Stomach (tissue), 9 donors: ENCODE measurements around the gene NOC2L. TPM values are rescaled to one million over a fixed set of nuclear protein-coding genes. Genes with fewer than 3 reads are reported as not detected.

Source experiments
- DNase-seq, 2 donors: peaks; one replicate each; pipeline versions ENCODE4 v3.0.0 to v3.0.0-alpha.2; 2013 to 2019
- H3K27ac ChIP-seq, 5 donors: fragments of 200-600 bp in 4 of 5; sonication (generic) in 4 of 5; one replicate each; pipeline ENCODE4 v1.5.1; 2013 to 2019; ENCODE audit warnings: mild to moderate bottlenecking in 1 of 5, moderate library complexity in 1 of 5
- H3K27me3 ChIP-seq, 3 donors: fragments of 200-600 bp; sonication (generic); one replicate each; pipeline ENCODE4 v1.5.1; 2017 to 2019; ENCODE audit warnings: mixed run types in 1 of 3
- H3K36me3 ChIP-seq, 4 donors: fragments of 200-600 bp; sonication (generic); 1 replicate in 3 of 4; 2 replicates in 1 of 4; pipeline ENCODE4 v1.5.1; 2016 to 2019
- H3K4me1 ChIP-seq, 4 donors: fragments of 200-600 bp; sonication (generic); one replicate each; pipeline ENCODE4 v1.5.1; 2016 to 2019
- H3K4me3 ChIP-seq, 4 donors: fragments of 200-600 bp; sonication (generic) in 3 of 4; one replicate each; pipeline ENCODE4 v1.5.1; 2016 to 2019; ENCODE audit warnings: mild to moderate bottlenecking in 1 of 4
- H3K9me3 ChIP-seq, 4 donors: fragments of 200-600 bp; sonication (generic); one replicate each; pipeline ENCODE4 v1.5.1; 2016 to 2019
- CTCF ChIP-seq, 7 experiments: fragments of 450-650 bp in 4 of 7; fragments of 200-600 bp in 3 of 7; sonication (generic) in 3 of 7; IDR thresholded peaks; one replicate each; pipeline ENCODE4 v1.5.1; 2016 to 2019; ENCODE audit warnings: antibody characterized with exemption in 7 of 7, control low read depth in 2 of 7, mild to moderate bottlenecking in 1 of 7
- EP300 ChIP-seq: sonication (generic); formaldehyde crosslinking; IDR thresholded peaks from one replicate; pipeline ENCODE4 v1.6.1; 2017; ENCODE audit warnings: antibody characterized with exemption
- POLR2A ChIP-seq, 4 donors: fragments of 450-650 bp; IDR thresholded peaks; one replicate each; pipeline ENCODE4 v1.6.1; 2016; ENCODE audit warnings: antibody characterized with exemption in 4 of 4, control low read depth in 2 of 4, mild to moderate bottlenecking in 1 of 4, moderate library complexity in 1 of 4
- POLR2AphosphoS5 ChIP-seq, 3 donors: sonication (generic); formaldehyde crosslinking; IDR thresholded peaks; one replicate each; pipeline ENCODE4 v1.6.1; 2016; ENCODE audit warnings: antibody characterized with exemption in 3 of 3
- WGBS, 5 donors: extraction: QIAGEN DNeasy Blood & Tissue Kit in 3 of 5; methylation state at CpG; one replicate each; pipeline versions ENCODE4 v1.1.5 to v1.1.7; 2013 to 2018; 5-methylcytosine and 5-hydroxymethylcytosine counted together
- intact Hi-C: fragments of 100-400 bp; cut with DNase I; formaldehyde crosslinking; loops from one replicate; pipeline ENCODE4 v1.15.1; 2023; ENCODE audit warnings: low total_unique reads
- polyA plus RNA-seq, 3 donors: library from polyadenylated mRNA; stranded (reverse); fragments of 200-250 nt; gene quantifications; one replicate each; pipeline ENCODE4 v1.2.3, GENCODE V29; 2013
- total RNA-seq, 5 donors: library from RNA; depleted of rRNA; stranded (reverse); fragments of >200 nt; gene quantifications; one replicate each; pipeline versions ENCODE4 v1.1.0 to v1.2.3, GENCODE V29; 2014 to 2016
- donor health status: healthy with polysubstance abuse.
- donor health status: Bipolar disorder and iron deficiency.
- donor health status: healthy.

Gene NOC2L
- total and polyA plus RNA-seq, 8 donors, result 30.4 to 69.2 (median 45.2) TPM

DNA sequence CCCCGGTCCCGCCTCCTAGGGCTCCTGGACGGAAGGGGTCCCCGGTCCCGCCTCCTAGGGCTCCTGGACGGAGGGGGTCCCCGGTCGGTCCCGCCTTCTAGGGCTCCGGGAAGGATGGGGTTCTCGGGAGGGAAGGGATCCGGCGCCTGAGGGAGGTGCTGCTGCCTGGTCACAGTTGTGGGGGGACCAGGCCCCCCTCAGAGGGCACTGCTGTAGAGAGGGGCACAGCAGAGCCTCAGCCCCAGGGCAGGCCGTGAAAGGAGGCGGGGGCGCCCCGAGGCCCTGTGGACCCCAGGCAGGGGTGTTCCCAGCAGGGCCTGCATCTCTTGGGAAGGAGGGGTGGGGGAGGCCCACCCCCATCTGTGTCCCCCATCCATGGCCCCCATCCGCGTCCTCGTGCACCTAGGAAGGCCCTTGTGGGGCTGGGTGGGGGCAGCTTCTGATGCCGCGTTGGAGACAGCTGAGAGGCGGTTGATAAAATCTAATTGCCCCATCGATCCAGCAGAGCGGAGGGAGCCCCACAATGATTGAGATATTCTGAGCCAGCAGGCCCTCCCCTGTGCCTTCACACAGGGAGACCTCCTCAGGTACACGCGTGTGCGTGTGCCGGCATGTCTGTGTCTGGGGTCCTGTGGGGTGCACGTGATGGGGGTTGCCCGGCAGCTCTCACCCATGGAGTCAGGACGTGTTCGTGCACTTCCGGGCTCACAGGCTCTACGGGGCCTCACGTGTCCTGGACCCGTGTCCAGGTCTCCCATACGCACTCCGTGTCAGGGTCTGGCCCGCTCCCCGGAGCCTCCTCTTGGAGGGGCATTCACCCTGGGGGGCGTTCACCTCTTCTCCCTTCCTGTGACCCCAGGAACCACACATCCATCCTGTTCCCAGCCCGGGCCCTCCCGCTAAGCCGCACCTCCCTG is 22.4 kb downstream of the NOC2L start:
- intact Hi-C loops, result no loop called here
- Histone ChIP-seq H3K27me3 (peaks cover 0 to 88% (median 49%) of the 10 kb centered on the region in 3 donors), H3K27ac (no peak overlapping the region), H3K9me3 (no peaks in the 10 kb centered on the region), H3K4me3 (no peak overlapping the region), H3K36me3 (no peaks in the 10 kb centered on the region), H3K4me1 (peaks cover 39 to 71% (median 58%) of the 10 kb centered on the region in 4 donors)
- 70 to 88% (median 79%) methylated on average over 29 to 45 of the region's 45 CpGs for WGBS, 5 donors
- peak in 1 of 2 donors; percentile 10 for DNase-seq
- TF ChIP-seq EP300, result no peak
- no peak for TF ChIP-seq POLR2AphosphoS5 (IDR thresholded peaks at IDR 0.05)
- no peak for TF ChIP-seq CTCF (IDR thresholded peaks at IDR 0.05)
- no peak for TF ChIP-seq POLR2A (IDR thresholded peaks at IDR 0.05)

DNA sequence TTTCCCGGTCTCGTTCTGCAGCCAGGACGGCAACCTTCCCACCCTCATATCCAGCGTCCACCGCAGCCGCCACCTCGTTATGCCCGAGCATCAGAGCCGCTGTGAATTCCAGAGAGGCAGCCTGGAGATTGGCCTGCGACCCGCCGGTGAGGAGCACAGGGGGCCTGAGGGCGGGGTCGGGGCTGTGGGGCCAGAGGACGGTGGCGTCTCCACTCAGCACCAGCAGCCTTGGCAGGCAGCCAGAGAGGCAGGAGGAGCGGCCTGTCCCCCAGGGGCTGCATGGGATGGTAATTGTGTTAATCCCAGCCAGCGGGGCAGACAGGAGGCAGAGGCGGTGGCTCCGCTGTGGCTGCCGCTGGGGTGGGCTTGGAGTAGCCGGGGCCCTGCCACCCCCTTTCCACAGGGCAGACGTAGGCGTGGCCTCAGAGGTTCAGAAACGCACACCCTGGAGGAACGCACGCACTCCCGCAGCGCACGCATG is 23.3 kb downstream of the NOC2L start:
- TF ChIP-seq CTCF (IDR thresholded peaks at IDR 0.05) (no peak), POLR2AphosphoS5 (IDR thresholded peaks at IDR 0.05) (no peak), POLR2A (IDR thresholded peaks at IDR 0.05) (no peak), EP300 (no peak)
- intact Hi-C loops, result no loop called here
- DNase-seq, result peak in 1 of 2 donors; percentile 74
- no peaks in the 10 kb centered on the region for H3K36me3 ChIP-seq
- no peaks in the 10 kb centered on the region for H3K9me3 ChIP-seq
- no peak overlapping the region for H3K4me3 ChIP-seq
- WGBS, 5 donors, result 11 to 32% (median 15%) methylated on average over 4 to 30 of the region's 30 CpGs
- peaks cover 31 to 62% (median 50%) of the 10 kb centered on the region in 4 donors for H3K4me1 ChIP-seq
- H3K27ac ChIP-seq, result no peak overlapping the region
- peaks cover 0 to 88% (median 41%) of the 10 kb centered on the region in 3 donors for H3K27me3 ChIP-seq

DNA sequence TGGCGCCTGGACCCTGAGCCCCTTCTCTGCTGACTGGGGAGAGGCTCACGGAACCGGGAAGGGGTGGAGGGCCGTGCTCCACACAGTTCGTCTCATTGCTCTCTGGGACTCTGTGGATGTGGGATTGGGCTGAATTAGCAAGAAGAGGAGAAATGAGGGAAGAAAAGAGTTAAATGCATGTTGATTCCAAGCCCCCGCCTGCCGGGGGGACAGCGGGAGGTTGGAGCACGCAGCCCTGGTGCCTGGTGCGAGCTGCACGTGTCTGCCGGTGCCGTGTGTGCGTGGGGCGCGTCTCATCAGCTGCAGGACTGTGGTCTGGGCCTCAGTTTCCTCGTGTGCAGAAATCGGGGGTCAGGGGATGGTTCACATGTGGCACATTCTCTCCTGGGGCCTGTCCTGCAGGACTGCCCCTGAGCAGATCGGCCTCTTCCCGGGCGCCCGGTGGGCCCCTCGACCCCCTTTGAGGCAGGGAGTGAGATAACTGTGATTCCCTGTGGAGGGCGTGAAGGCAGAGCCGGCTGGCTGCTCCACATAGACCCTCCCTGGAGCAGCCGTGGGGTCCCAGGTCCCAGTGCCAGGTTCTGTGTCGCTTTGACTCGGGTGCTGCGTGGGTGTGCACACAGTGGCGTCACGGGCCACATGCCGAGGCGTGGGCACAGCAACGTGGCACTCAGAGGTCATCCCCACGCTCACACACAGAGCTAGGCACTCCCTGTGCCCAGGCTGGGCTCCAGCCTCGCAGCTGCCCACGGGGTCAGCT is 23.9 kb downstream of the NOC2L start:
- peaks cover 0 to 86% (median 35%) of the 10 kb centered on the region in 3 donors for H3K27me3 ChIP-seq
- TF ChIP-seq CTCF (IDR thresholded peaks at IDR 0.05), result no peak
- TF ChIP-seq EP300, result no peak
- TF ChIP-seq POLR2AphosphoS5 (IDR thresholded peaks at IDR 0.05), result no peak
- no peak for TF ChIP-seq POLR2A (IDR thresholded peaks at IDR 0.05)
- intact Hi-C loops, result no loop called here

DNA sequence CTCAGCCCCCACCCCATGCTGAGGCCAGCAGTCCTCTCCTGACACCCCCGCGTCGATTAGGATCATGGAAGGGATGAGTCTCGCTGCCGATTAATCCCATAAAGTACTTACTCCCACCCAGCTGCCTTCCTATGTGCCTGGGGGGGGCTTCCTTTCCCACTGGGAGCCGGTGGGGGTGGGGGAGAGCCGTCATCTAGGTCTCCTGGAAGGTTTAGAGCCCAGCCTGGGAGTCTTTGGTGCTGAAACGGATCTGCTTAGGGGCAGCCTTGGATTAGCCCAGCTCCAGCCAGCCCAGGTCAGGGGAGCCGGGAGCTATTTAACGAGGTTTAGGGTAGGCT is 25.5 kb downstream of the NOC2L start:
- peaks cover 0 to 85% (median 23%) of the 10 kb centered on the region in 3 donors for H3K27me3 ChIP-seq
- H3K36me3 ChIP-seq, result no peaks in the 10 kb centered on the region
- TF ChIP-seq EP300, result no peak
- TF ChIP-seq POLR2A (IDR thresholded peaks at IDR 0.05), result no peak
- intact Hi-C loops, result no loop called here
- DNase-seq, result peak in 1 of 2 donors; percentile 16
- H3K27ac ChIP-seq, result peak overlapping the region in 1 of 5 donors; percentile 26
- no peak overlapping the region for H3K4me3 ChIP-seq
- H3K9me3 ChIP-seq, result no peaks in the 10 kb centered on the region
- WGBS, 5 donors, result 12 to 33% (median 32%) methylated on average over 9 to 10 of the region's 10 CpGs
- peaks cover 19 to 42% (median 35%) of the 10 kb centered on the region in 4 donors for H3K4me1 ChIP-seq

More for the DNA sequence above, 23.9 kb downstream of the NOC2L start:
- peak in 1 of 2 donors; percentile 20 for DNase-seq
- Histone ChIP-seq H3K4me3 (no peak overlapping the region), H3K27ac (no peak overlapping the region), H3K4me1 (peaks cover 25 to 56% (median 44%) of the 10 kb centered on the region in 4 donors), H3K9me3 (no peaks in the 10 kb centered on the region), H3K36me3 (no peaks in the 10 kb centered on the region)
- 10 to 26% (median 14%) methylated on average over 16 to 37 of the region's 37 CpGs for WGBS, 5 donors
